K562 (cell line): ENCODE data around the gene SNRPF. TPM values are rescaled to one million over a fixed set of nuclear protein-coding genes. Genes with fewer than 3 reads are reported as not detected.

Experiments
- ARID1B ChIP-seq: fragments of 450-650 bp; IDR thresholded peaks from 2 replicates; pipeline ENCODE4 v1.6.1; 2016; ENCODE audit warnings: antibody characterized with exemption, mild to moderate bottlenecking, inconsistent platforms
- CREM ChIP-seq: IDR thresholded peaks from 2 replicates; pipeline ENCODE4 v1.6.1; 2014; ENCODE audit warnings: antibody characterized with exemption, low read depth
- FOXJ2 ChIP-seq: fragments of 200-800 bp; sonication (Bioruptor generic); IDR thresholded peaks from 2 replicates; pipeline ENCODE4 v1.6.1; 2016; ENCODE audit warnings: missing genetic modification characterization, missing compliant biosample characterization
- FOXP1 ChIP-seq: sonication (generic); formaldehyde crosslinking; IDR thresholded peaks from 2 replicates; pipeline ENCODE4 v1.8.0; 2022; ENCODE audit warnings: mild to moderate bottlenecking, missing genetic modification reagents
- HEY1 ChIP-seq: fragments of 250-450 bp; sonication (Bioruptor Pico); IDR thresholded peaks from 2 replicates; pipeline ENCODE4 v1.5.0; 2020; ENCODE audit warnings: mild to moderate bottlenecking, moderate library complexity, borderline replicate concordance
- HNRNPK ChIP-seq: fragments of 200-400 bp; formaldehyde crosslinking; IDR thresholded peaks from one replicate; pipeline ENCODE4 v1.6.1; 2018; ENCODE audit warnings: mild to moderate bottlenecking, low read depth, low read length; ENCODE audit not compliant: poor library complexity, severe bottlenecking
- JUND ChIP-seq, 2 experiments: IDR thresholded peaks; 2 replicates in 1 of 2; 3 replicates in 1 of 2; pipeline ENCODE4 v1.6.1; 2011; ENCODE audit warnings: borderline replicate concordance in 2 of 2, low read depth in 2 of 2, low read length in 2 of 2, improper control_type of control experiment in 1 of 2, missing biosample characterization in 1 of 2, missing genetic modification characterization in 1 of 2, missing genetic modification reagents in 1 of 2
- NR3C1 ChIP-seq: sonication (generic); formaldehyde crosslinking; IDR thresholded peaks from 2 replicates; pipeline ENCODE4 v1.8.1; 2022; ENCODE audit warnings: missing genetic modification reagents
- POLR2AphosphoS2 ChIP-seq: IDR thresholded peaks from 2 replicates; pipeline ENCODE4 v1.6.1; 2012; ENCODE audit warnings: low read length, improper control_type of control experiment
- POLR2B ChIP-seq: fragments of 450-650 bp; IDR thresholded peaks from 2 replicates; pipeline ENCODE4 v1.6.1; 2018; ENCODE audit warnings: low read depth; ENCODE audit not compliant: partially characterized antibody
- RB1 ChIP-seq: fragments of 450-650 bp; IDR thresholded peaks from 2 replicates; pipeline ENCODE4 v1.6.1; 2017; ENCODE audit warnings: low read depth, mild to moderate bottlenecking
- RBBP5 ChIP-seq: fragments of 200-600 bp; sonication (generic); IDR thresholded peaks from 2 replicates; pipeline ENCODE4 v1.6.1; 2012; ENCODE audit warnings: borderline replicate concordance, mild to moderate bottlenecking, low read length, control low read depth, inconsistent platforms; ENCODE audit not compliant: insufficient read depth, poor library complexity, severe bottlenecking
- SMAD3 ChIP-seq: fragments of 450-650 bp; formaldehyde crosslinking; conservative IDR thresholded peaks from 2 replicates; pipeline ENCODE4 v1.4.0; 2020; ENCODE audit warnings: mild to moderate bottlenecking
- SUPT5H ChIP-seq: fragments of 450-650 bp; IDR thresholded peaks from 2 replicates; pipeline ENCODE4 v1.6.1; 2016
- TFAP4 ChIP-seq: sonication (generic); formaldehyde crosslinking; IDR thresholded peaks from 2 replicates; pipeline ENCODE4 v1.8.0; 2022; ENCODE audit warnings: missing genetic modification reagents, mild to moderate bottlenecking, moderate library complexity, borderline replicate concordance
- YY1 ChIP-seq, 3 experiments: IDR thresholded peaks; 2 replicates each; pipeline ENCODE4 v1.6.1; 2011; ENCODE audit warnings: low read length in 2 of 3, mild to moderate bottlenecking in 2 of 3, moderate library complexity in 2 of 3, borderline replicate concordance in 1 of 3, control low read depth in 1 of 3, low read depth in 1 of 3; ENCODE audit not compliant: insufficient read depth in 3 of 3, insufficient replicate concordance in 2 of 3, control insufficient read depth in 1 of 3, insufficient read length in 1 of 3; ENCODE audit errors: extremely low read depth in 1 of 3
- ZBED1 ChIP-seq: IDR thresholded peaks from 2 replicates; pipeline ENCODE4 v1.6.1; 2014
- ZFX ChIP-seq: sonication (generic); formaldehyde crosslinking; IDR thresholded peaks from 2 replicates; pipeline ENCODE4 v1.8.0; 2022; ENCODE audit warnings: mild to moderate bottlenecking, missing genetic modification reagents, moderate library complexity
- ZNF507 ChIP-seq: conservative IDR thresholded peaks from 2 replicates; pipeline ENCODE4 v1.6.1; 2017; ENCODE audit warnings: missing genetic modification characterization, missing compliant biosample characterization
- ZNF644 ChIP-seq: fragments of 200-800 bp; sonication (Bioruptor generic); IDR thresholded peaks from 2 replicates; pipeline ENCODE4 v1.6.1; 2016; ENCODE audit warnings: low read depth, missing genetic modification characterization, missing compliant biosample characterization
- polyA plus RNA-seq, 8 experiments: library from polyadenylated mRNA; depleted of rRNA in 4 of 8; stranded (reverse) in 5 of 8; unstranded in 3 of 8; fragments of >200 nt; fragmentation: Nextera tagmentation in 2 of 8; fragmentation: Illumina TruSeq in 1 of 8; extraction: Ambion mirVana in 2 of 8; extraction: Trizol in 1 of 8; gene quantifications; 2 replicates each; pipeline versions ENCODE4 v1.2.1 to v1.2.3, GENCODE V29; 2011 to 2014; ENCODE audit warnings: inconsistent platforms in 1 of 8, missing spikeins in 1 of 8
- total RNA-seq, 7 experiments: library from RNA; depleted of rRNA in 6 of 7; stranded (reverse); fragments of >200 nt in 6 of 7; fragmentation: Illumina TruSeq in 2 of 7; extraction: Trizol in 2 of 7; gene quantifications; 2 replicates each; pipeline versions ENCODE4 v1.2.1 to v1.2.3, GENCODE V29; 2011 to 2021; ENCODE audit warnings: low replicate concordance in 1 of 7
- TF ChIP-seq, protein P1 (sequence below): fragments of 450-650 bp; formaldehyde crosslinking; IDR thresholded peaks from 2 replicates; pipeline ENCODE4 v1.4.0; 2020; ENCODE audit warnings: mild to moderate bottlenecking, moderate library complexity
- TF ChIP-seq, protein P2 (sequence below), 2 experiments: fragments of 450-650 bp; IDR thresholded peaks; 2 replicates each; pipeline ENCODE4 v1.6.1; 2016
- TF ChIP-seq, protein P3 (sequence below): fragments of 250-450 bp; sonication (Bioruptor Pico); IDR thresholded peaks from 2 replicates; pipeline ENCODE4 v1.8.0; 2021; ENCODE audit warnings: moderate library complexity, mild to moderate bottlenecking, inconsistent platforms

The SNRPF gene
- total and polyA plus RNA-seq, 9 of the 15 experiments (the other 6 are each of a cell fraction or from before 2014, with no cell fraction given), result 37.9 to 205 (median 93.6) TPM

DNA sequence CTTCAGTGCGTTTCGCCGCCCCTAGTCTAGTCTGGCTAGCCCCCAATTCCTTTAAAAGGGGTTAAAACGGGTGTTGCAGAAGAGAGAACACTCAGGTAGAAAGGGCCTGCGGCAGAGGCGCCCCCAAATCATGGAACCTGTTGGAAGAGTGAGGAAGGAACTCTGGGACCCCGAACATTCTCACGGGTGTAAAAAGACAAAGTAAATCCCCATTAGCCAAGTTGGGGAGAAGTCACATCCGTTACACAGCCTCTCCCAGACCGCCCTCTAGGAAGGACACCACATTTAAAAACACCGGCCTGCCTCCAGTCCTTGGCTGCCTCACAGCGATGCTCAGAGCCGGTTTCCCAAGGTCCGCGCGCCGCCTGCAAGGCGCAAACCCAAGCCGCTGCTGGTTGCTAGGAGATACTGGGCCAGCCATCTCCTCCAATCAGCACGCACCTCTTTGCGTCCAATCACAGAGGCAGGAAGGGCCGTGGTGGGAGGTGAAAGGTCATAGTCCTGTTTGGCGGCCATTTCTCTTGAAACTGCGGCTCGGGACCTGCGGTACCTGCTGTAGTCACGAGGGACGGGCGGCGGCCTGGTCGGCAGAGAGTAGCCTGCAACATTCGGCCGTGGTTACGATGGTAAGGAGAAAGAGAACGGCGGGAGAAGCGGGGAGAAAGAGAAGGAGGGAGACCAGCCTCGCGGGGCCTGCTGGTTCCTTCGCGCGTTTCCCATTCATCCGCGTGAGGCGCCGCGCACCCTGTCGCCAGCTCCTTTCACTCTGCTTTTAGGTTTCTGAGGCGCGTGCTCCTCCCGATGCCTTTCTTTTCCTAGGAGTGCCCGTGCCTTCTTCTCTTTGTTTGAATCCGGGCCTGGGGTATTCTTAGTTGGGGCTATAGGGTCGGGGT, at the start of gene SNRPF (continued):
- TF ChIP-seq CREM, result peak; percentile 70
- TF ChIP-seq HEY1 (CRISPR knock-in tag), result no peak
- no peak for TF ChIP-seq SMAD3 (CRISPR knock-in tag)
- no peak for TF ChIP-seq POLR2AphosphoS2
- no peak for TF ChIP-seq NR3C1 (CRISPR knock-in tag)
- TF ChIP-seq ZBED1, result peak; percentile 83; the same call in 1 of the 2 replicates
- peak; percentile 59; the same call in 1 of the 2 replicates for TF ChIP-seq FOXP1 (CRISPR knock-in tag)
- TF ChIP-seq ARID1B, result no peak
- TF ChIP-seq, protein P1, sequence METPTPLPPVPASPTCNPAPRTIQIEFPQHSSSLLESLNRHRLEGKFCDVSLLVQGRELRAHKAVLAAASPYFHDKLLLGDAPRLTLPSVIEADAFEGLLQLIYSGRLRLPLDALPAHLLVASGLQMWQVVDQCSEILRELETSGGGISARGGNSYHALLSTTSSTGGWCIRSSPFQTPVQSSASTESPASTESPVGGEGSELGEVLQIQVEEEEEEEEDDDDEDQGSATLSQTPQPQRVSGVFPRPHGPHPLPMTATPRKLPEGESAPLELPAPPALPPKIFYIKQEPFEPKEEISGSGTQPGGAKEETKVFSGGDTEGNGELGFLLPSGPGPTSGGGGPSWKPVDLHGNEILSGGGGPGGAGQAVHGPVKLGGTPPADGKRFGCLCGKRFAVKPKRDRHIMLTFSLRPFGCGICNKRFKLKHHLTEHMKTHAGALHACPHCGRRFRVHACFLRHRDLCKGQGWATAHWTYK, result no peak; the same call in 1 of the 2 replicates
- peak; percentile 84 to 98 (median 98) for TF ChIP-seq YY1 (IDR thresholded peaks at IDR 0.05; ENCODE audit: borderline replicate concordance in 1 of 3, control insufficient read depth in 1 of 3, extremely low read depth in 1 of 3, insufficient read depth in 3 of 3, insufficient read length in 1 of 3, insufficient replicate concordance in 2 of 3, low read depth in 1 of 3, low read length in 2 of 3)
- TF ChIP-seq FOXJ2, result peak; percentile 42; the same call in 1 of the 2 replicates
- TF ChIP-seq HNRNPK, result no peak
- peak; percentile 91 for TF ChIP-seq SUPT5H
- 0 out of 2 replicates have a peak, but pooled peaks have one; percentile 30 for TF ChIP-seq JUND (IDR thresholded peaks at IDR 0.05; ENCODE audit: borderline replicate concordance, low read depth, low read length)
- TF ChIP-seq JUND (tag; IDR thresholded peaks at IDR 0.05; ENCODE audit: borderline replicate concordance, low read depth, low read length), result no peak; the same call in 2 of the 3 replicates
- TF ChIP-seq ZFX (CRISPR knock-in tag), result peak; percentile 98
- TF ChIP-seq RB1, result 0 out of 2 replicates have a peak, but pooled peaks have one; percentile 57
- TF ChIP-seq POLR2B, result peak; percentile 63
- peak; percentile 99 for TF ChIP-seq RBBP5
- no peak for TF ChIP-seq ZNF644 (tag)
- peak; percentile 72; the same call in 1 of the 2 replicates for TF ChIP-seq TFAP4
- TF ChIP-seq, protein P2, sequence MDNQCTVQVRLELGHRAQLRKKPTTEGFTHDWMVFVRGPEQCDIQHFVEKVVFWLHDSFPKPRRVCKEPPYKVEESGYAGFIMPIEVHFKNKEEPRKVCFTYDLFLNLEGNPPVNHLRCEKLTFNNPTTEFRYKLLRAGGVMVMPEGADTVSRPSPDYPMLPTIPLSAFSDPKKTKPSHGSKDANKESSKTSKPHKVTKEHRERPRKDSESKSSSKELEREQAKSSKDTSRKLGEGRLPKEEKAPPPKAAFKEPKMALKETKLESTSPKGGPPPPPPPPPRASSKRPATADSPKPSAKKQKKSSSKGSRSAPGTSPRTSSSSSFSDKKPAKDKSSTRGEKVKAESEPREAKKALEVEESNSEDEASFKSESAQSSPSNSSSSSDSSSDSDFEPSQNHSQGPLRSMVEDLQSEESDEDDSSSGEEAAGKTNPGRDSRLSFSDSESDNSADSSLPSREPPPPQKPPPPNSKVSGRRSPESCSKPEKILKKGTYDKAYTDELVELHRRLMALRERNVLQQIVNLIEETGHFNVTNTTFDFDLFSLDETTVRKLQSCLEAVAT (IDR thresholded peaks at IDR 0.05), result no peak
- TF ChIP-seq ZNF507 (tag), result no peak
- TF ChIP-seq, protein P3, sequence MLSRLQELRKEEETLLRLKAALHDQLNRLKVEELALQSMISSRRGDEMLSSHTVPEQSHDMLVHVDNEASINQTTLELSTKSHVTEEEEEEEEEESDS (CRISPR knock-in tag), result no peak
